Gastrocnemius medialis (tissue), 4 donors: ENCODE results near the gene SIK1. TPM values are rescaled to one million over a fixed set of nuclear protein-coding genes. Genes with fewer than 3 reads are reported as not detected.
A peak's percentile ranks its signal among the peaks of the same experiment; 100 is the strongest.
"Not testable (repeated sequence)": the region's sequence is repeated elsewhere in the genome, so short reads cannot be mapped to it uniquely, and the experiment has no call there.

Experiments
- ATAC-seq, 2 donors: fragments of 150-250 bp; one replicate each; pipeline ENCODE4 v1.9.1; 2016
- DNase-seq, 2 donors: peaks; one replicate each; pipeline ENCODE4 v3.0.0-alpha.2; 2019
- H3K27ac ChIP-seq, 4 donors: fragments of 200-600 bp; sonication (generic); 1 replicate in 1 of 4; 2 replicates in 3 of 4; pipeline ENCODE4 v1.5.1; 2016 to 2018; ENCODE audit warnings: mild to moderate bottlenecking in 2 of 4, moderate library complexity in 1 of 4
- H3K27me3 ChIP-seq, 3 donors: fragments of 200-600 bp; sonication (generic) in 2 of 3; 1 replicate in 1 of 3; 2 replicates in 2 of 3; pipeline versions ENCODE4 v1.5.1 to v1.6.0; 2016 to 2019; ENCODE audit warnings: mild to moderate bottlenecking in 1 of 3, moderate library complexity in 1 of 3
- H3K36me3 ChIP-seq, 2 donors: fragments of 200-600 bp; sonication (generic) in 1 of 2; one replicate each; pipeline ENCODE4 v1.5.1; 2017 to 2018
- H3K4me1 ChIP-seq, 2 donors: fragments of 200-600 bp; sonication (generic) in 1 of 2; one replicate each; pipeline ENCODE4 v1.5.1; 2016 to 2017; ENCODE audit warnings: mild to moderate bottlenecking in 2 of 2
- H3K4me3 ChIP-seq, 4 donors: fragments of 200-600 bp; sonication (generic) in 3 of 4; 1 replicate in 1 of 4; 2 replicates in 3 of 4; pipeline ENCODE4 v1.5.1; 2016 to 2019; ENCODE audit warnings: mild to moderate bottlenecking in 2 of 4
- H3K9me3 ChIP-seq, 3 donors: fragments of 200-600 bp; sonication (generic) in 2 of 3; 1 replicate in 1 of 3; 2 replicates in 2 of 3; pipeline ENCODE4 v1.5.1; 2016 to 2019
- in situ Hi-C, 4 donors: fragments of 200-750 bp; cut with MboI; loops; one replicate each; pipeline versions ENCODE4 v1.15.0 to v1.8.0; 2017; ENCODE audit warnings: low sequenced_read_pairs in 4 of 4
- intact Hi-C: fragments of 100-400 bp; cut with DNase I; formaldehyde crosslinking; loops from one replicate; pipeline ENCODE4 v1.15.1; 2023; ENCODE audit warnings: low total_unique reads
- total RNA-seq, 4 donors: library from RNA; depleted of rRNA; stranded (reverse); fragments of >200 nt; gene quantifications; one replicate each; pipeline versions ENCODE4 v1.1.0 to v1.2.3, GENCODE V29; 2016

The SIK1 gene
- total RNA-seq, 4 donors from 2014 or later = 0.36 to 12.8 (median 1.9) TPM

- H3K36me3 ChIP-seq, H3K27me3 ChIP-seq, in situ Hi-C loops, intact Hi-C loops, DNase-seq, H3K4me3 ChIP-seq, H3K4me1 ChIP-seq, H3K9me3 ChIP-seq: not testable (repeated sequence)
- peak in 1 of 2 donors; percentile 45 for ATAC-seq
- H3K27ac ChIP-seq = peak overlapping the region in 1 of 4 donors; percentile 41
Observed at GRCh38 chr21:43404450-43404849, 22.5 kb downstream of the SIK1 start.

- intact Hi-C loops, H3K36me3 ChIP-seq, H3K9me3 ChIP-seq, H3K27me3 ChIP-seq, H3K4me1 ChIP-seq, H3K4me3 ChIP-seq, in situ Hi-C loops: not testable (repeated sequence)
- DNase-seq (peak in 1 of 2 donors; percentile 60), ATAC-seq (peak; percentile 60 to 80)
- H3K27ac ChIP-seq = peak overlapping the region in 1 of 4 donors; percentile 41
Observed at GRCh38 chr21:43403651-43404430, 23.1 kb downstream of the SIK1 start.

DNA sequence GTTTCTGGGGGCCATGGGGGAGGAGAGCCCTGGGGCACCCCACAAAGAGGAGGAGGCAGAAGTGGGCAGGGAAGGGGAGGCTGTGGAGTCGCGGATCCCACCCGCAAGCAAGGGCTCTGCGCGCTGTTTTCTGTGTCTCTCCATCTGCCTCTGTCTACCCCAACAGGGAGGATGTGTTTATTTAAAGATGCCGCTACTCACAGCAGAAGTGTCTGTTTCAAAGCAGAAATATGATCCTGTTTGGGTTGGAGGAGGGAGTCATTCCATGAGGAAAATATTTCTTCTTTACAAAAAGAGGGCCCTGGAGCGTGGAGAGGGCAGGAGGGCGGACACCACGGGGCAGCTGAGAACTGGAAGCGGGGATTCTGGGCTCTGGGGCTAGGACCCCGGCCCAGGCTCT, 25.8 kb downstream of the SIK1 start:
- H3K27me3 ChIP-seq, H3K9me3 ChIP-seq, intact Hi-C loops, ATAC-seq, H3K27ac ChIP-seq, H3K4me1 ChIP-seq, H3K36me3 ChIP-seq, DNase-seq, in situ Hi-C loops, H3K4me3 ChIP-seq: not testable (repeated sequence)

- H3K27me3 ChIP-seq, H3K4me3 ChIP-seq, H3K9me3 ChIP-seq, H3K4me1 ChIP-seq, H3K36me3 ChIP-seq, DNase-seq, intact Hi-C loops, ATAC-seq, in situ Hi-C loops, H3K27ac ChIP-seq: not testable (repeated sequence)
Observed at GRCh38 chr21:43399595-43400015, 27.3 kb downstream of the SIK1 start.

- intact Hi-C loops, in situ Hi-C loops, DNase-seq, H3K36me3 ChIP-seq, H3K4me3 ChIP-seq, H3K27ac ChIP-seq, H3K27me3 ChIP-seq, H3K4me1 ChIP-seq, H3K9me3 ChIP-seq, ATAC-seq: not testable (repeated sequence)
Observed at GRCh38 chr21:43399136-43399535, 27.8 kb downstream of the SIK1 start.

DNA sequence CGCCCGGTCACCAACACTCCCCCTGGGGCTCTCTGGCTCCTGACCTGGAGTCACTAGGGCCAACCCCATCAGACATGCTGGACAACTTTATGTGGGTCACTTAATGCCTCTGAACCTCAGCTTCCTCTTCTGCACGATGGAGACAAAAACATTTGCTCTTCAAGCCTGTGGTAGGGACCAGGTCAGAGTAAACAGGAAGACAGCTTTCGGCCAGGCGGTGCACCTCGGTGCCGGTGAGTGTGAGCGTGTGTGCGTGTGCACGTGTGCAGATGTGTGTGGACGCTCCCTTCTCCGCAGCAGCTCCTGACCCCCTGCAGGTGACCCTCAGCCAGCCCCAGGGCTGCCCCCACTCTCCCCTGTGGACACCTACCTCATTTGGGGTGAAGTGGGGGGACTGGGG, 28.4 kb downstream of the SIK1 start:
- H3K36me3 ChIP-seq, H3K4me3 ChIP-seq, H3K4me1 ChIP-seq, ATAC-seq, H3K27me3 ChIP-seq, in situ Hi-C loops, H3K9me3 ChIP-seq, DNase-seq, intact Hi-C loops, H3K27ac ChIP-seq: not testable (repeated sequence)

DNA sequence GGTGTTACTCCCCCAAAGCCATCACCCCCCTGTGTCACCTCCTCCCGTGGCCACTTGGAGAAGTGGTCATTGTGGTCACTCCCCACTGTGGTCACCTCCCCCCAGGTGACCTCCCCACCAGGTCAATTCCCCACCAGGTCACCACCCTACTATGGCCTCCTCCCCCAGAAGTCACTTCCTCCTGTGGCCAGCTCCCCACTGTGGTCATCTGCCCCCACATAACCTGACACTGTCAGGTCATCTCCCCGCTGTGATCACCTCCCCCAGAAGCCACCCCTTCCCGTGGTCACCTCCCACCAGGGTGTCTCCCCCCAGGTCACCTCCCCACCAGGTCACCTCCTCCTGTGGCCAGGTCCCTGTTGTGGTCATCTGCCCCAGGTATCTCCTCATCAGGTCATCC, 28.9 kb downstream of the SIK1 start:
- H3K36me3 ChIP-seq, H3K27me3 ChIP-seq, H3K4me3 ChIP-seq, H3K4me1 ChIP-seq, H3K9me3 ChIP-seq, DNase-seq, H3K27ac ChIP-seq, intact Hi-C loops, in situ Hi-C loops, ATAC-seq: not testable (repeated sequence)

DNA sequence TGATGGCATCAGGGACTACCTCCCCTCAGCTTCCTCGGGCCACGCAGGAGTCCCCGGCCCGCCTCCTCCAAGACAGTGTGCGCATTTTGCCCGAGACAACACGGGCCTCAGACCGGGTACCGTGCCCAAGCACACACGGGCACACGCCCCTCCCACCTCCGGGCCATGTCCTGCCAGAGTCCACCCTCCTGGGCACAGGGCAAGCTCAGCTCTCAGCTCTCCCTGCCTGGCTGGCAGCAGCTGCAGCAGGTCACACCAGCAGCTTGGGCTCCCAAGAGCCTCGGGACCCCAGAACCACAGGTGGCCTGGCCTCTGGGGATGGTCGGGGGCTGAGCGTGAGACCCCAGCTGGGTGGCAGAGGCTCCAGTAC, 29.5 kb downstream of the SIK1 start:
- intact Hi-C loops, ATAC-seq, H3K9me3 ChIP-seq, H3K27ac ChIP-seq, H3K4me1 ChIP-seq, DNase-seq, in situ Hi-C loops, H3K27me3 ChIP-seq, H3K4me3 ChIP-seq, H3K36me3 ChIP-seq: not testable (repeated sequence)

GRCh38 chr21:43396788-43397438, 30.0 kb downstream of the SIK1 start:
- DNase-seq, H3K27ac ChIP-seq, intact Hi-C loops, H3K9me3 ChIP-seq, H3K4me3 ChIP-seq, ATAC-seq, H3K27me3 ChIP-seq, H3K4me1 ChIP-seq, in situ Hi-C loops, H3K36me3 ChIP-seq: not testable (repeated sequence)

DNA sequence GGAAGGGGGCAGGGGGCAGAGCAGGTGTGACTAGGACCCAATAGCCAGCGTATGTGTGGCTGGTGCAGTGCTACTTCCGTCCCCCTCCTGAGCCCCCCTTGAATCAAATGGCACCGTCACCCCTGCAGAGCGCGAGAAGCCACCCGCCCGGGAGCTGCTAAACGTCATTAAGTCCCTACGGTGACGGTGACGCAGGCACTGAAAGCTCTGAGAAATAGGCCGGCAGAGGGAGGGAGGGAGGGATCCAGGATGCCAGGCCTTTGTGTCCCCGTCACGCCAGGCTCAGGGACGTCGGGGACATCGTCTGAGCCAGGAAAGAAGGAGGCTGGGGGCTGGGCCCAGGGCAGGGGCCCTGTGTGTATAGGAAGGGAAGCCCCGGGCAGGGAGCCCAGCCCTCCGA, 43.6 kb downstream of the SIK1 start:
- DNase-seq, H3K27me3 ChIP-seq, H3K36me3 ChIP-seq, in situ Hi-C loops, intact Hi-C loops, H3K27ac ChIP-seq, H3K9me3 ChIP-seq, H3K4me1 ChIP-seq, H3K4me3 ChIP-seq: not testable (repeated sequence)
- peak; percentile 23 to 44 for ATAC-seq

DNA sequence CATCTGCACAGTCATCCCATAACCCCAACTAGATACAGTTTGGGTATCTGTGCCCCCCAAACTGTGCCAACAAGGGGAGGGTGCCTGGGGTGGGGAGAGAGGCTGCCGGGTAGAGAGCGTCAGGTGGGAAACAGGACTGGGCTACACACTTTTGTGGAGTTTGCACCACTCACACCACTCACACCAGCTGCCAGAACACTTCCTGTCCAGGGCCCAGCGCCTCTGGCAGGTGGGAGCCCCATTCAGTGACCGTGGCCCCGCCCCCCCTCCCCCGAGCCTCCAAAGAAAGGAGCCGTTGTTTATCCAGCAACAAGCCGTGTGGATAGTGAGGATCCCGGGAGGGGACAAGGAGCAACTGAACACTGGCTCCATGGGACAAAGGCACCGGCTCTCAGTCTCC, 44.0 kb downstream of the SIK1 start:
- intact Hi-C loops, H3K9me3 ChIP-seq, in situ Hi-C loops, DNase-seq, H3K4me3 ChIP-seq, H3K4me1 ChIP-seq, ATAC-seq, H3K27me3 ChIP-seq, H3K27ac ChIP-seq, H3K36me3 ChIP-seq: not testable (repeated sequence)
